ENCODE data around the gene CHL1. TPM values are rescaled to one million over a fixed set of nuclear protein-coding genes. Genes with fewer than 3 reads are reported as not detected.
"Not testable (repeated sequence)": the region's sequence is repeated elsewhere in the genome, so short reads cannot be mapped to it uniquely, and the experiment has no call there.

CHL1 gene
- total RNA-seq, 2 experiments from 2014 or later, result not detected

- no peak overlapping the region for H3K27ac Mint-ChIP-seq
- no peaks in the 10 kb centered on the region for H3K4me1 Mint-ChIP-seq (ENCODE audit: low read depth)
- H3K36me3 Mint-ChIP-seq, result no peaks in the 10 kb centered on the region
- no peak for DNase-seq
- intact Hi-C loops (cut with micrococcal nuclease), result no loop called here
- CTCF ChIA-PET, result no interaction called here
- H3K27me3 Mint-ChIP-seq, result no peaks in the 10 kb centered on the region
- POLR2A ChIA-PET, result no interaction called here
- peaks cover 20% of the 10 kb centered on the region for H3K9me3 Mint-ChIP-seq
- no peak overlapping the region for H3K4me3 Mint-ChIP-seq
Observed at GRCh38 chr3:364287-364686, 167.7 kb downstream of the CHL1 start.

GRCh38 chr3:365268-365667 lies 168.7 kb downstream of the CHL1 start:
- no peaks in the 10 kb centered on the region for H3K36me3 Mint-ChIP-seq
- H3K27me3 Mint-ChIP-seq, result no peaks in the 10 kb centered on the region
- H3K4me3 Mint-ChIP-seq, result no peak overlapping the region
- intact Hi-C loops (cut with micrococcal nuclease), result no loop called here
- peaks cover 23% of the 10 kb centered on the region for H3K9me3 Mint-ChIP-seq
- CTCF ChIA-PET, result no interaction called here
- H3K27ac Mint-ChIP-seq, result no peak overlapping the region
- no peaks in the 10 kb centered on the region for H3K4me1 Mint-ChIP-seq (ENCODE audit: low read depth)
- POLR2A ChIA-PET, result no interaction called here
- no peak for DNase-seq

- DNase-seq; H3K4me3 Mint-ChIP-seq; POLR2A ChIA-PET; H3K36me3 Mint-ChIP-seq; H3K27ac Mint-ChIP-seq; H3K27me3 Mint-ChIP-seq; H3K4me1 Mint-ChIP-seq (ENCODE audit: low read depth); CTCF ChIA-PET; intact Hi-C loops (cut with micrococcal nuclease): not testable (repeated sequence)
- H3K9me3 Mint-ChIP-seq, result peaks cover 29% of the 10 kb centered on the region
Observed at GRCh38 chr3:366253-366652, 169.7 kb downstream of the CHL1 start.

- Mint-ChIP-seq H3K27me3 (peaks cover 1% of the 10 kb centered on the region), H3K27ac (no peak overlapping the region), H3K4me3 (no peak overlapping the region), H3K9me3 (peaks cover 22% of the 10 kb centered on the region), H3K36me3 (peaks cover 2% of the 10 kb centered on the region), H3K4me1 (ENCODE audit: low read depth) (no peaks in the 10 kb centered on the region)
- ChIA-PET CTCF (no interaction called here), POLR2A (no interaction called here)
- no peak for DNase-seq
- intact Hi-C loops (cut with micrococcal nuclease), result no loop called here
Observed at GRCh38 chr3:373193-373779, 176.7 kb downstream of the CHL1 start.

GRCh38 chr3:374459-374858 lies 177.9 kb downstream of the CHL1 start:
- peaks cover 1% of the 10 kb centered on the region for H3K27me3 Mint-ChIP-seq
- ChIA-PET POLR2A (no interaction called here), CTCF (no interaction called here)
- H3K4me1 Mint-ChIP-seq (ENCODE audit: low read depth), result no peaks in the 10 kb centered on the region
- intact Hi-C loops (cut with micrococcal nuclease), result no loop called here
- DNase-seq, result no peak
- no peak overlapping the region for H3K4me3 Mint-ChIP-seq
- no peak overlapping the region for H3K27ac Mint-ChIP-seq
- peaks cover 2% of the 10 kb centered on the region for H3K36me3 Mint-ChIP-seq
- peaks cover 12% of the 10 kb centered on the region for H3K9me3 Mint-ChIP-seq

GRCh38 chr3:377158-377561 lies 180.6 kb downstream of the CHL1 start:
- CTCF ChIA-PET, result no interaction called here
- H3K27me3 Mint-ChIP-seq, result peaks cover 1% of the 10 kb centered on the region
- no peak for DNase-seq
- H3K27ac Mint-ChIP-seq, result no peak overlapping the region
- H3K9me3 Mint-ChIP-seq, result peaks cover 2% of the 10 kb centered on the region
- H3K4me1 Mint-ChIP-seq (ENCODE audit: low read depth), result no peaks in the 10 kb centered on the region
- intact Hi-C loops (cut with micrococcal nuclease), result no loop called here
- POLR2A ChIA-PET, result no interaction called here
- no peaks in the 10 kb centered on the region for H3K36me3 Mint-ChIP-seq
- no peak overlapping the region for H3K4me3 Mint-ChIP-seq

GRCh38 chr3:380801-381200 lies 184.2 kb downstream of the CHL1 start:
- no peaks in the 10 kb centered on the region for H3K36me3 Mint-ChIP-seq
- no peak for DNase-seq

GRCh38 chr3:385151-385550 lies 188.6 kb downstream of the CHL1 start:
- Mint-ChIP-seq H3K27ac (no peak overlapping the region), H3K4me1 (ENCODE audit: low read depth) (no peaks in the 10 kb centered on the region), H3K9me3 (no peaks in the 10 kb centered on the region), H3K4me3 (no peak overlapping the region), H3K36me3 (no peaks in the 10 kb centered on the region), H3K27me3 (no peaks in the 10 kb centered on the region)
- CTCF ChIA-PET, result no interaction called here
- intact Hi-C loops (cut with micrococcal nuclease), result no loop called here
- DNase-seq, result no peak
- POLR2A ChIA-PET, result no interaction called here

More at GRCh38 chr3:380801-381200, 184.2 kb downstream of the CHL1 start:
- intact Hi-C loops (cut with micrococcal nuclease), result no loop called here
- no peak overlapping the region for H3K4me3 Mint-ChIP-seq
- POLR2A ChIA-PET, result no interaction called here
- CTCF ChIA-PET, result no interaction called here
- H3K9me3 Mint-ChIP-seq, result no peaks in the 10 kb centered on the region
- H3K4me1 Mint-ChIP-seq (ENCODE audit: low read depth), result no peaks in the 10 kb centered on the region
- H3K27me3 Mint-ChIP-seq, result peaks cover 1% of the 10 kb centered on the region
- no peak overlapping the region for H3K27ac Mint-ChIP-seq

- CTCF ChIA-PET, result no interaction called here
- H3K27ac Mint-ChIP-seq, result no peak overlapping the region
- no peak for DNase-seq
- no peaks in the 10 kb centered on the region for H3K27me3 Mint-ChIP-seq
- POLR2A ChIA-PET, result no interaction called here
- no peak overlapping the region for H3K4me3 Mint-ChIP-seq
- H3K4me1 Mint-ChIP-seq (ENCODE audit: low read depth), result no peaks in the 10 kb centered on the region
- H3K36me3 Mint-ChIP-seq, result no peaks in the 10 kb centered on the region
- intact Hi-C loops (cut with micrococcal nuclease), result no loop called here
- H3K9me3 Mint-ChIP-seq, result no peaks in the 10 kb centered on the region
Observed at GRCh38 chr3:394775-395174, 198.2 kb downstream of the CHL1 start.

- Mint-ChIP-seq H3K36me3 (no peaks in the 10 kb centered on the region), H3K4me3 (no peak overlapping the region), H3K4me1 (ENCODE audit: low read depth) (no peaks in the 10 kb centered on the region), H3K27ac (no peak overlapping the region), H3K9me3 (no peaks in the 10 kb centered on the region), H3K27me3 (no peaks in the 10 kb centered on the region)
- ChIA-PET CTCF (no interaction called here), POLR2A (no interaction called here)
- intact Hi-C loops (cut with micrococcal nuclease), result no loop called here
- no peak for DNase-seq
Observed at GRCh38 chr3:396293-396692, 199.7 kb downstream of the CHL1 start.

- POLR2A ChIA-PET, result no interaction called here
- Mint-ChIP-seq H3K4me1 (ENCODE audit: low read depth) (no peaks in the 10 kb centered on the region), H3K9me3 (no peaks in the 10 kb centered on the region), H3K36me3 (no peaks in the 10 kb centered on the region), H3K27me3 (no peaks in the 10 kb centered on the region), H3K4me3 (no peak overlapping the region), H3K27ac (no peak overlapping the region)
- CTCF ChIA-PET, result no interaction called here
- no peak for DNase-seq
- intact Hi-C loops (cut with micrococcal nuclease), result no loop called here
Observed at GRCh38 chr3:399647-400046, 203.1 kb downstream of the CHL1 start.

GRCh38 chr3:403826-404225 lies 207.3 kb downstream of the CHL1 start:
- no peaks in the 10 kb centered on the region for H3K9me3 Mint-ChIP-seq
- intact Hi-C loops (cut with micrococcal nuclease), result no loop called here
- no peaks in the 10 kb centered on the region for H3K27me3 Mint-ChIP-seq
- POLR2A ChIA-PET, result no interaction called here
- no peak overlapping the region for H3K27ac Mint-ChIP-seq
- H3K4me3 Mint-ChIP-seq, result no peak overlapping the region
- no peak for DNase-seq
- H3K36me3 Mint-ChIP-seq, result no peaks in the 10 kb centered on the region
- no peaks in the 10 kb centered on the region for H3K4me1 Mint-ChIP-seq (ENCODE audit: low read depth)
- CTCF ChIA-PET, result no interaction called here

- Mint-ChIP-seq H3K27me3 (no peaks in the 10 kb centered on the region), H3K9me3 (no peaks in the 10 kb centered on the region), H3K4me1 (ENCODE audit: low read depth) (no peaks in the 10 kb centered on the region), H3K27ac (no peak overlapping the region), H3K36me3 (no peaks in the 10 kb centered on the region), H3K4me3 (no peak overlapping the region)
- ChIA-PET POLR2A (no interaction called here), CTCF (no interaction called here)
- intact Hi-C loops (cut with micrococcal nuclease), result no loop called here
- DNase-seq, result no peak
Observed at GRCh38 chr3:409011-409410, 212.4 kb downstream of the CHL1 start.

- no peaks in the 10 kb centered on the region for H3K27me3 Mint-ChIP-seq
- H3K4me3 Mint-ChIP-seq, result no peak overlapping the region
- CTCF ChIA-PET, result no interaction called here
- H3K36me3 Mint-ChIP-seq, result no peaks in the 10 kb centered on the region
- H3K27ac Mint-ChIP-seq, result no peak overlapping the region
- H3K9me3 Mint-ChIP-seq, result no peaks in the 10 kb centered on the region
- POLR2A ChIA-PET, result no interaction called here
- no peaks in the 10 kb centered on the region for H3K4me1 Mint-ChIP-seq (ENCODE audit: low read depth)
- DNase-seq, result no peak
- intact Hi-C loops (cut with micrococcal nuclease), result no loop called here
Observed at GRCh38 chr3:411226-411625, 214.7 kb downstream of the CHL1 start.

Data from activated CD4-positive, alpha-beta memory T cell treated with anti-CD3 and anti-CD28 coated beads for 36 hours (primary cell).